Measurements from ENCODE around the gene OR5D16.
"Not testable (repeated sequence)": the region's sequence is repeated elsewhere in the genome, so short reads cannot be mapped to it uniquely, and the experiment has no call there.

Gene OR5D16

DNA sequence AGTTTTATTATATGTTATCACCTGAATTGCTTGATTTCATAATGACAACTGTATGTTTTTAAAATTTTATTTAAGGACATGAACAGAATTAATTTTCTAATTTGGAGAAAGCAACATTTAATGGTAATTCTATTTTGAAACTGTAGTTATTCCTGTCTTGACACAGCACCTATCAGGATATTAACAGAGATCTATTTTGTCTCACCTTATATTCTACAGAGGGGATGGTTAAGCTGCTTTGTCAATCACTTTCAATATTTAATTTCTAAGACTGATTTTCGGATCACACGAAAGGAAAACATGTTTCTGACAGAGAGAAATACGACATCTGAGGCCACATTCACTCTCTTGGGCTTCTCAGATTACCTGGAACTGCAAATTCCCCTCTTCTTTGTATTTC lies at the start of gene OR5D16:
Gene OR5D16 (plus strand): TSS at position 301 of the 400 bp plus-strand sequence. CDS start 0 bp downstream, at position 301.
- DNase-seq = no peak

DNA sequence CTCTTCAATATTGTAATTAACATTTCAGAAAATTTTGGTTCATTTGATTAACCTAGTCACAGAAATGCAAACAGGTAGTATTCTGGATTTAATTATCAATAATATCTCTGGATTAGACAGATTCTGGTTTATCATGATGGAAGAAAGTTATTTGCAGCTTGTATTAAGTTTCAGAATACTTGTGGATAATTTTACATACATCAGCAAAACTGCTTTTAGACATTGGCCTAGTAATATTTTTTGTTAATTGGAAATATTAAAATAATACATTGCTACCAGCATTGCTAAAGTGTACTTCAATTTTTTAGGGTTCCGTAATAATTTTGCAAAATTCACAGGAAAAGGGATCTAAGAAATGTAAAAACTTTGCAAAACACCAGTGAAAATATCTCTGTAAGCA lies 46.9 kb upstream of the OR5D16 start:
- DNase-seq = no peak

DNA sequence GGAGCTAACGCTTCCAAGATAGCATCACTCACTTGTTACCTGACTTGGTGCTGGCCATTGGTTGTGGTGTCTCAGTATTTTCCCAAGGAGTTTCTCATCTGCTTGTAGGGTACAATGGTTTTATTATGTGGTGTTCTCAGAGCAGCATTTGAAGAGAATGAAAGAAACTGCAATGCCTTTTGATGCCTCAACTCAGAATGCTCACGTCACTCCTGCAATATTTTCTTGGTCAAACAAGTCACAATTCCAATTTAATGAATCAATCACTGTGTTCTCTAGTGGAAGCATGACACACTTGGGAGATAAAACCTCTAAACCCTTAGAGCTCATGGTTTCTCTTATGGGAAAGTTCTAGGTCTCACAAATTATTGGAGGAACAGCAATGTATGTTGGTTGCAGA lies 45.2 kb upstream of the OR5D16 start:
- DNase-seq = no peak

DNA sequence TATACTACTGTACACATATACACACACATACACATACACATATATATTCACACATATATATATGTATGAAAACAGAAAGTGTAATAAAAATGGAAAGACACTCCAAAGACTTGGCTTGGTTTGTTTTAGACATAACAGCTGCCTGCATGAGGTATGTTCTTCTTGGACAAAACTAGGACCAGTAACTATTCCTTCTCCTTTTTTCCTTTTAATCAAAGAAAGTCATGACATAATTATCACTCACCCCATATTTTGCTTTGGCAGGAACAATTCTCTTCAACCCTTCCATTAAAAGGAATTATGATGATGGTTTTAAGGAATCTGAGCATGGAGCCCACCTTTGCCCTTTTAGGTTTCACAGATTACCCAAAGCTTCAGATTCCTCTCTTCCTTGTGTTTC lies 43.3 kb upstream of the OR5D16 start, which contains the start of gene OR5D14:
Gene OR5D14 (plus strand): TSS at position 301 of the 400 bp plus-strand sequence. CDS start 0 bp downstream, at position 301.
- DNase-seq = no peak

DNA sequence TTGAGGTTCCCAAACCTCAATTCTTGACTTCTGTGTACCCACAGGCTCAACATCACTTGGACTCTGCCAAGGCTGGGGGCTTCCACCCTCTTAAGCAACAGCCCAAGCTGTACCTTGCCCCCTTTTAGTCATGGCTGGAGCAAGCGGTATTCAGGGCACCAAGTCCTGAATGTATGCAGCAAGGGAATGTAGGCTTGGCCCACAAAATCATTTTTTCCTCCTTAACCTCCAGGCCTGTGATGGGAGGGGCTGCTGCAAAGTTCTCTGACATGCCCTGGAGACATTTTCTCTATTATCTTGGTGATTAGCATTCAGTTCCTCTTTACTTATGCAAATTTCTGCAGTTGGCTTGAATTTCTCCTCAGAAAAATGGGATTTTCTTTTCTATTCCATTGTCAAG lies 32.3 kb upstream of the OR5D16 start:
- no peak for DNase-seq

DNA sequence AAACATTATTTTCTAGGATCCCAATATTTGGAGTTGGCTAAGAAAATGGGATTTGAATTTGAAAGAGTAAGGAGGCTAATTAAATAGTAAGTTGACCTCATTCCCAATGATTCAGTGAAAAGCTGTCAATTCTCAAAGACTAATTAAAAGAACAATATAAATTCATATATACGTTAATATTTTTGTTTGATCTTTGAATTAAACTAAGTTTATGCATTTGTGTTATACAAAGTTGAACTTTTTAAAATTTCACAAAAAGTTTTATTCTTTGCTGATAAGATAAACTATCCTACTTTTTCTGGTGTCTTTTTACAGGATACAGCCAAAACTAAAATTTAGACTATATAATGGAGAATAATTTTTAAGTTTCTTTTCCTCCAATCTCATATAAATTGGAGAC lies 27.5 kb upstream of the OR5D16 start, which contains the start of gene OR5L1:
Gene OR5L1 (plus strand): TSS at position 301 of the 400 bp plus-strand sequence. CDS start 100 bp downstream, outside the sequence.
- DNase-seq = no peak

DNA sequence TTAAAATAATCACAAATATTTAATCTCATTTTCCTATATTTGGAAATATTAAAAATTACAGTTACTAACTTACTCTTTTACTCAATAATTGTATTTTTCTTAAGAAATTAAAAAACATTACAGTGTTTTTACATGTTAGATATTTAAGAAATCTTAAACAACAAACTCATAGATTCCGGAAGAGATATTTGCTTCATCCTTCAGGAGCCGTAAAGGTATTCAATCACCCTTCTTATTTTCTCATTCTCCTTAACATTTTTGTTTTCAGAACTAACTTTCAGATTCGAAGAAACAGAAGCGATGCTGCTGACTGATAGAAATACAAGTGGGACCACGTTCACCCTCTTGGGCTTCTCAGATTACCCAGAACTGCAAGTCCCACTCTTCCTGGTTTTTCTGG lies 19.2 kb upstream of the OR5D16 start, which contains the start of gene OR5D18:
Gene OR5D18 (plus strand): TSS at position 301 of the 400 bp plus-strand sequence. CDS start 0 bp downstream, at position 301.
- DNase-seq = no peak

DNA sequence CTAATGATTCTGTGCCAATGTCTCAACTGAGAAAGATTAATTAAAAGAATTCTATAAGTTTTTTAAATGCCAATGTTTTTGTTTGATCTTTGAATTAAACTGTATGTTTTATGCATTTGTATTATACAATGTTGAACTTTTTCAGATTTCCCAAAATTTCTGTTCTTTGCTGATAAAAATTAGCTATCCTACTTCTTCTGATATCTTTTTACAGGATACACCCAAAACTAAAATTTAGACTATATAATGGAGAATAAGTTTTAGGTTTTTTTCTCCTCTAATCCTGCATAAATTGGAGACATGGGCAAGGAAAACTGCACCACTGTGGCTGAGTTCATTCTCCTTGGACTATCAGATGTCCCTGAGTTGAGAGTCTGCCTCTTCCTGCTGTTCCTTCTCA lies 11.6 kb upstream of the OR5D16 start, which contains the start of gene OR5L2:
Gene OR5L2 (plus strand): TSS at position 301 of the 400 bp plus-strand sequence. CDS start 0 bp downstream, at position 301.
- DNase-seq = no peak

DNA sequence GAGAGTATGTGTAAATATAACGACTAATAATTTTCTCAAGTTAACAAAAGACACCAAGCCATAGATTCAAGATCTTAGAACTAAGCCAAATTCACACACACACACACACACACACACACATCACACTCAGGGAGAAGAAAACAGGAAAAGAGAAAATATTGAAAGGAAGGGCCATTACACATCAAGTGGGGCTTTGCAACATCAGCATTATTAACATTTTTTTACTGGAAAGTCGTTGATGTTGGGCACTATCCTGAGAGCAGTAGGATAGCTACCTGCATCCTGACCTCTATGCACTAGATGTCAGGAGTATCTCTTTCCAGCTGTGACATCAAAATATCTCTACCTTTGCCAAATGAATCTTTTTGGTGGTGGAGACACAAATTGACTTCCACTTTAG lies 8.9 kb downstream of the OR5D16 start:
- DNase-seq = no peak

DNA sequence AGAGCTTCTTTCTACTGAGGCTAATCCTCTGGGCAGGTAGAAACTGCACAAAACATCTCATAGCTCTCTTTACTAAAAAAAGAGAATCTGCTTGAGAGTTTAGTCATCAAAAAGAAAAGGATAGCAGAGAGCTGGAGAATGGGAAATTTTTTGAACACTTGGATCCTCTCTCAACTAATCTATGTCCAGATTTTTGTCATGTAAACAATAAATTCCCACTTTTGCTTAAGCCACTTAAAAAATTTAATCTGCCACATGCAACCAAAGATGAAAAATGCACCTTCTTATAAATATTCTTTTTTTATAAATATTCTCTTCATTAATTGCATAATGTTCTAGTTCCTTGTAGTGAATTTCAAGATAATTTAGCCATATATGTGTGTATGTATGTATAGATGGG lies 10.5 kb downstream of the OR5D16 start:
- DNase-seq = no peak

DNA sequence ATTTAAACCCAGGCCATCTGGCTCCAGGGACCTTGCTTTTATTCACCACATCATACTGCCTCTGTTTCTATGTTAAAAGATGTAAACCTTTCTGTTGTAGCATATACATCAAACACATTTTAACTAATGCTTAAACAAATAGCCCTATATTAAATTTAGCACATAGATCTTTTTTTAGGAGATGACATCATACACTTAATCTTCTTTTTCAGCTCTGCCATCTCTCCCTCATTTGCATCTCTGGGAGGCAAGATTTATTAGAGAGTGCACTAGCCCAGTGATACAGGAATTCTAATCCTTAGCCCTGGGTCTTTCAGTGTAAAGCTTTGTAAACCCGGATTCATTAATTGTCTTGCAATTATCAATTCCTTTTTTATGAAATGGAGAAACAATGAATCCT lies 13.6 kb downstream of the OR5D16 start:
- DNase-seq = no peak

DNA sequence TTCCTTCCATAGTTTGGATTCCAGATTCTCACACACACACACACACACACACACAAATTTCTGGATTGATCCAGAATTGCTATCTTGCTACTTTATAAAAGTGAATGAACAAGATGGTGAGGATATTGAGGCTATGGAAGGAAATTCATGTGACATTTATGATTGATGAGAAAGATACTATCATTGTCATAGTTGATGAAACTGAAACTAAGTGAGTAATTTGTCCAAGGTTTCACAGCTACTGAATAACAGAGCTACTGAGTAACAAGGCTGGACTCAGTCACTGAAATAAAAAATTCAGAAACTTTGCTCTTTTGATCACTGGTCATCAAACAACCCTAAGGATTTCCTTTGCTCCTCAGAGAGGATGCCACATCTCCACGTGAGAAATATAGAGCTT lies 16.2 kb downstream of the OR5D16 start:
- no peak for DNase-seq

DNA sequence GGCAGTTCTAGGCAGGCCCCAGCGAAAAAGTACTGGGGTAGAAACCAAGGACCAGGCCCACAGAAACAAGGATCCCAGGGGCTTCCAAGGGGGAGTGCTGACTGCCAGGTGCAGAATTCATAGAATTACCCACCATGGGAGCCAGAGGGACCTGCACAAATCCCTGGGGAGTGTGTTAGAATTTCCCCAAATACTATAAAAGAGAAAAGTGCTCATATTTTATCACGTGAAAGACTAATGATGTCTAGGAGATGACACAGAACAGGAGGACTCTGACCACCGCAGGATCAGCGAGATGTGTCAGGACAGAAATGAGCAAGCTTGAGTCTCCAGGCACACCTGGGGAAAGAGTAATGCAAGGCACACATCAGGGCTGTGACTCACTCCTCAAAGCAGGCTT lies 28.8 kb downstream of the OR5D16 start:
- not testable (repeated sequence) for DNase-seq

DNA sequence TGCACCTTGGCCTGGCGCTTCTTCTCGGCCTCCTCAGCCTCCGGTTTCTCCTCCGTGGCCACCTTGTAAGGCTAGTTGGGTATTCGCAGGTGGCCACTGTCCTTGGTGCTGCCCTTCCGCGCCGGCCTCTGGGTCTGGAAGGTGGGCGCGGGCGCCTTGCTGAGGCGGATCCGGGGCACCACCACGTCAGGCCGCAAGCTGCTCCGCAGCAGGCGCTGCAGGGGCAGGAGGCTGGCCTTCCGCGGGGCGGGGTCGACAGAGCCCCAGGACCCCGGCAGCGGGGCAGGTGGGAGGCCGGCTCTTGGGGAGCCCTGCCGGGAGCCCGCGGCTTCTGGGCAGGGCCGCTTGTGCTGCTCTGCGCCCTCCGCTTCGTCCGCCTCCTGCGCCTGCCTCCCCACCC lies 34.2 kb downstream of the OR5D16 start:
- not testable (repeated sequence) for DNase-seq

DNA sequence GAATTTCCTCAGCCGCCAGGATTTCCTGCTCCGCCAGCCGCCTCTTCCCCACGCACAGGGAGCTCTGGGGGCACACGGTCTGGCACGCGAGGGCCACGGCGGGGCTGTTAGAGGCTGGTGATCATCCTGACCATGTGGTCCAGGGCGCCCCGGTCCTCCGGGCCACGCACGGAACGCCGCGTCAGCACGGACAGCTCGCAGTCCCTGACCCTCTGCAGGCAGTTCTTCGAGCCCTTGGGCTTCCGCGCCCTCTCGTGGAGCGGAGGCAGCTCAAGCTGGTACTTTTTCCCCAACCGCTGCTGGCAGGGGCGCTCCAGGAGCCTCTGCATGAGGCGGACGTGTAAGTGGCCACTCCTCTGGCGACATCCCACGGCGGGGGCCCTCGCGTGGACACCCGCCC lies 34.6 kb downstream of the OR5D16 start:
- not testable (repeated sequence) for DNase-seq

DNA sequence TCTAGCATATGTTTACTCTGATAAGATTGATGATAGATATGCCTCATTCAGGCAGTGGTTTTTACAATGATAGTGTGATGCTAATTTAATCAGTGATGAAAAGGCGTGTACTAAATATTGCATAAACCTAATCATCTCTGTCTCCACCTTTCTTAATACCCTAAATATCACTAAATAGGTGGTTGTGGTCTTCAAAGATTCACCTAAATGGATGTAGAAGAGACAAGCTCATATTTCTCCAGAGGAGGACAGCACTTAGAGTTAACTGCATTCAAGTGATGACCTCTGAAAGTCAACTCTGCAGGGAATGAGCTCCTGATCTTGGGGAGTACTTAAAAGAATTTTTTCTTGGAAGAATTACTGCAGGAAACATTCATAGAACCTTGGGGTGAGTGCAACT lies 44.4 kb downstream of the OR5D16 start, which contains the start of gene TRIM51:
Gene TRIM51 (plus strand): TSS at position 301 of the 400 bp plus-strand sequence. CDS start 2,132 bp downstream, outside the sequence.
- DNase-seq = not testable (repeated sequence)

DNA sequence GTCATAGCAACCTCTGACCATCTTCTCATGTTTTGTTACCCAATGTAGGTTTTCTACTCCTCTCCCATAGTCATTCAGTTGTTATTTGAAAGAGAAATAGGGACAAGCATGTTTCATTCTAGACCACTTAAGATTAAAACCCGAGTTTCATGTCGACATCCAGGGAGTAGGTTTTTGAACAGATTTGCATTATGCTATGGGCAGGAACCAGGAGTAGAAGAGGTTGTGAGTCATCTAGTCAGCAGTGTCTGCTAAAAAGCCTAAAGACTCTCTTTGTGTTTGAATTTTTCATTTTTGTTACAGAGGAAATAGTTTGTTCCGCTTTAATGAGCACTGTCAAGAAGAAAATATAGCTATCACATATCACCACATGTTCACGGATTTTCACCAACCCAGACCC lies 46.4 kb downstream of the OR5D16 start:
- not testable (repeated sequence) for DNase-seq

DNA sequence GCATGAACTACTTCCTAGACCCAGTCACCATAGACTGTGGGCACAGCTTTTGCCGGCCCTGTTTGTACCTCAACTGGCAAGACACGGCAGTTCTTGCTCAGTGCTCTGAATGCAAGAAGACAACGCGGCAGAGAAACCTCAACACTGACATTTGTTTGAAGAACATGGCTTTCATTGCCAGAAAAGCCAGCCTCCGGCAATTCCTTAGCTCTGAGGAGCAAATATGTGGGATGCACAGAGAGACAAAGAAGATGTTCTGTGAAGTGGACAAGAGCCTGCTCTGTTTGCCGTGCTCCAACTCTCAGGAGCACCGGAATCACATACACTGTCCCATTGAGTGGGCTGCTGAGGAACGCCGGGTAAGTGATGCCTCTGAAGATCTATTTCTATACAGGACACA lies 46.9 kb downstream of the OR5D16 start:
- not testable (repeated sequence) for DNase-seq

All from NCI-H1105 (cell line).